Measurements from ENCODE around the gene S100A8. TPM values are rescaled to one million over a fixed set of nuclear protein-coding genes. Genes with fewer than 3 reads are reported as not detected.
A peak's percentile ranks its signal among the peaks of the same experiment; 100 is the strongest.

The S100A8 gene
- polyA plus RNA-seq, 1 experiment, result not detected

DNA sequence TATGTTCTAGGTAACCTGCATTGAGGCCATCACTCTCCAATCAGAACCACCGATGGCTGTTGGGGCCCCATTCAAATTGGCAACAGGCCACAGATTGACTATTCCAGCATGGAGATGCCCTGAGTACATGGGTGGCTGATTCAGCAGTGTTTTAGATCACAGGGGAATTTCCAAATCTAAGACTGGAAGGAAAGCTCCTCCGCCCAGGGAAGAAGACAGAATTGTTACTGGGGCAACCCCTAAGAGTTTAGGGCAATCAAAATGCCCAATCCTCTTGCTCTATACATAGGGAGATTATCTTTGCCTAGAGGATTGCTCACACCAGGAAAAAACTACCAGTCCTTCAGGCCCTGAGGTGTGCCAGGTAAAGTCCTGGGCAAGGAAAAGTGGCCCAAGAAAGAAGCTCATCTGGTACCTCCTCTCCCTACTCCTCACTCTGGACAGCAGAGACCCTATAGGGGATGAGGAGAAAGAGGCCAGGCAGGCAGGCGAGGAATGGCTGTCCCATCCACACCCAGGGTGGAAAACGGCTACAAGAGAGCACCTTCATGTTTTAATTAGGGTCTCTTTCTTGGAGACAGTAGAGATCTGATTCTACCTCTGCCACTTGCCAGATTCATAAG, 5.8 kb downstream of the S100A8 start:
- peaks cover 3% of the 10 kb centered on the region; the same call in 1 of the 2 replicates for H3K9me3 ChIP-seq (ENCODE audit: control insufficient read depth, insufficient read depth, low read length)
- CTCF ChIA-PET, result no interaction called here
- peaks cover 8% of the 10 kb centered on the region for H3K27me3 ChIP-seq (ENCODE audit: control insufficient read depth, insufficient read depth, low read length)
- TF ChIP-seq, protein P1, sequence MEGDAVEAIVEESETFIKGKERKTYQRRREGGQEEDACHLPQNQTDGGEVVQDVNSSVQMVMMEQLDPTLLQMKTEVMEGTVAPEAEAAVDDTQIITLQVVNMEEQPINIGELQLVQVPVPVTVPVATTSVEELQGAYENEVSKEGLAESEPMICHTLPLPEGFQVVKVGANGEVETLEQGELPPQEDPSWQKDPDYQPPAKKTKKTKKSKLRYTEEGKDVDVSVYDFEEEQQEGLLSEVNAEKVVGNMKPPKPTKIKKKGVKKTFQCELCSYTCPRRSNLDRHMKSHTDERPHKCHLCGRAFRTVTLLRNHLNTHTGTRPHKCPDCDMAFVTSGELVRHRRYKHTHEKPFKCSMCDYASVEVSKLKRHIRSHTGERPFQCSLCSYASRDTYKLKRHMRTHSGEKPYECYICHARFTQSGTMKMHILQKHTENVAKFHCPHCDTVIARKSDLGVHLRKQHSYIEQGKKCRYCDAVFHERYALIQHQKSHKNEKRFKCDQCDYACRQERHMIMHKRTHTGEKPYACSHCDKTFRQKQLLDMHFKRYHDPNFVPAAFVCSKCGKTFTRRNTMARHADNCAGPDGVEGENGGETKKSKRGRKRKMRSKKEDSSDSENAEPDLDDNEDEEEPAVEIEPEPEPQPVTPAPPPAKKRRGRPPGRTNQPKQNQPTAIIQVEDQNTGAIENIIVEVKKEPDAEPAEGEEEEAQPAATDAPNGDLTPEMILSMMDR (IDR thresholded peaks at IDR 0.05; ENCODE audit: low read depth, low read length), result no peak
- POLR2A ChIA-PET, result no interaction called here
- H3K27ac ChIP-seq (ENCODE audit: low read depth, low read length), result no peak overlapping the region
- H3K4me3 ChIP-seq (ENCODE audit: low read depth, low read length), result no peak overlapping the region
- DNase-seq (ENCODE audit: low read depth, low spot score), result no peak

DNA sequence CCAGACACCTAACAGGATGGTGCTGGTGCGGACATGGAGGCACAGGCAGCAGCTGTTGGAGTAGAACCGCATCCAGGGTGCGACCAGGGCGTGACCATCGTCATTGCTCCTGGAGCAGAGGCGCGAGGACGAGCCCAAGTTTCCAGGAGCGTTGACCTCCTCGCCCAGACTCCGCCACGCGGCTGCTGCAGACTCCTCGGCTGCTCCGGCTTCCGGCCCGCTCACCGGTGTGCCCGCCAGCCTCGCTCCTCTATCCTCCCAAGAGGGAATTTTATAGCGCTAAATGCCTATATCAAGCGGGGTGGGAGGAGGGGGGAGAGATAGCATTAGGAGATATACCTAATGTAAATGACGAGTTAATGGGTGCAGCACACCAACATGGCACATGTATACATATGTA, 10.2 kb downstream of the S100A8 start:
- no peak overlapping the region for H3K27ac ChIP-seq (ENCODE audit: low read depth, low read length)
- no peak overlapping the region for H3K4me3 ChIP-seq (ENCODE audit: low read depth, low read length)
- TF ChIP-seq, protein P1 (IDR thresholded peaks at IDR 0.05; ENCODE audit: low read depth, low read length), result no peak
- ChIA-PET CTCF (no interaction called here), POLR2A (no interaction called here)
- peaks cover 3% of the 10 kb centered on the region; the same call in 1 of the 2 replicates for H3K9me3 ChIP-seq (ENCODE audit: control insufficient read depth, insufficient read depth, low read length)
- no peak for DNase-seq (ENCODE audit: low read depth, low spot score)
- H3K27me3 ChIP-seq (ENCODE audit: control insufficient read depth, insufficient read depth, low read length), result no peaks in the 10 kb centered on the region

DNA sequence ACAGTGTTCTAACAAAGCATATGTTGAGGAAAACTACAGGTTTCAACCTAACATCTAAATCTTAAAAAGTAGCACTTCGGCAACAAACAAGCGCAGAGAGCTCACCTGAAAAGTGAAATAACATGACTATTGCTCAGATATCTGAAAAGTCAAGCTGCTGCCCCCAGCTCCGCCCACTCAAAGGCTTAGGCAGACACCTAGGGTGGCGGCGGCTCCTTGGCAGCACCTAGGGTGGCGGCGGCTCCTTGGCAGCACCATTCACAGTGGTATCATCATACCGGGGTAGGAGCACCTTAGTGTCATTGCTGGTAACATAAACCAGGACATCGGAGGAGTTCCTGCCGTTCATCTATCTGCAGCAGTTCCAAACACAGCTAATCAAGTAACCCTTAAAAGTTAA, 11.3 kb downstream of the S100A8 start:
- H3K4me3 ChIP-seq (ENCODE audit: low read depth, low read length), result no peak overlapping the region
- peaks cover 3% of the 10 kb centered on the region; the same call in 1 of the 2 replicates for H3K9me3 ChIP-seq (ENCODE audit: control insufficient read depth, insufficient read depth, low read length)
- DNase-seq (ENCODE audit: low read depth, low spot score), result no peak
- H3K27ac ChIP-seq (ENCODE audit: low read depth, low read length), result no peak overlapping the region
- TF ChIP-seq, protein P1 (IDR thresholded peaks at IDR 0.05; ENCODE audit: low read depth, low read length), result no peak
- POLR2A ChIA-PET, result no interaction called here
- no peaks in the 10 kb centered on the region for H3K27me3 ChIP-seq (ENCODE audit: control insufficient read depth, insufficient read depth, low read length)
- CTCF ChIA-PET, result no interaction called here

DNA sequence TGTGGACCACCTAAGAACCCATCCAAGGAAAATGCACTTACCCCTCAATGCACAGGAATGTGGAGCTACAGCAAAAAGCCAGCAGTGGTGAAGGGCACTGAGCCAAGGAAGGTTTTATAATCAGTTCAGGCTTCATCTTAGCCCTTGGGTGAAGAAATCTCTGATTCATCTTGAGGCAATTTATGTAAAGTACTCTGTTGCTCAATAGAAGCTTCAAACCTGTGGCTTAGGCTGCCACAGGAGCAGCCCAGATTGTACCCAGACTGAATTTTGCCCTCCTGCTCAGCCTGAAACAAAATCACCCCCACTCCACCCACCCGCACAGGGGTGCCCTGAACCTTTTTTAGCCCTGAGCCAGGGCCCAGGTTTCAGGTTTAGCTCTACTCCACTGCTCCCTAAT, 15.4 kb downstream of the S100A8 start, which contains the start of gene S100A12:
Gene S100A12 (minus strand): TSS at position 111 of the 400 bp plus-strand sequence. CDS start 1,029 bp downstream, outside the sequence.
- ChIA-PET CTCF (interaction anchor here (0.6 to 1.0 kb wide), 2 partner anchors 22 to 153 kb away, joined by 3 read pairs; no protein-coding TSS in a partner anchor), POLR2A (no interaction called here)
- TF ChIP-seq, protein P1 (IDR thresholded peaks at IDR 0.05; ENCODE audit: low read depth, low read length), result no peak

DNA sequence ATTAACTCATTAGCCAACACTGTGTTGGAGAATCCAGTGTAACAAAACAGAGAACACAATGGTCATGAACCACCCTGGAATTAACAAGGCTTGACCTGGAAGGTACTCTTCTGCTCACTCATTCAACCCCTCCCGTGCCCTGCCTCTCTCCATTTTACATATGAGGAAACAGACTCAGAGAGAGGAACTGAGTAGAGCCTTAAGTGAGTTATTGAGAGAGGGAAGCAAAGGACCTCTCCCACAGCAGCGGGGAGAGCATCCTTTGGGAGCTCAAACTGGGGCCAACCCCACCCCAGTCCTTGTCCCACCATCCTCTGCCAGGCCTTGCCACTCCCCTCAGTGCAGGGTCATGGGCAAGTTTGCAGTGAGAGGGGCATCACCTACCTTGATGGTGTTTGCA, 16.8 kb downstream of the S100A8 start:
- Histone ChIP-seq H3K9me3 (ENCODE audit: control insufficient read depth, insufficient read depth, low read length) (no peaks in the 10 kb centered on the region), H3K27me3 (ENCODE audit: control insufficient read depth, insufficient read depth, low read length) (no peaks in the 10 kb centered on the region), H3K27ac (ENCODE audit: low read depth, low read length) (no peak overlapping the region), H3K4me3 (ENCODE audit: low read depth, low read length) (no peak overlapping the region)
- ChIA-PET CTCF (no interaction called here), POLR2A (no interaction called here)
- DNase-seq (ENCODE audit: low read depth, low spot score), result no peak
- TF ChIP-seq, protein P1 (IDR thresholded peaks at IDR 0.05; ENCODE audit: low read depth, low read length), result no peak

More for the DNA sequence above, 15.4 kb downstream of the S100A8 start, which contains the start of gene S100A12:
- no peak within 1 kb of the TSS for H3K27ac ChIP-seq (ENCODE audit: low read depth, low read length)
- H3K9me3 ChIP-seq (ENCODE audit: control insufficient read depth, insufficient read depth, low read length), result peaks cover under 1% of the 10 kb centered on the region; the same call in 1 of the 2 replicates
- no peak within 1 kb of the TSS for H3K4me3 ChIP-seq (ENCODE audit: low read depth, low read length)
- DNase-seq (ENCODE audit: low read depth, low spot score), result peak; percentile 29
- no peaks in the 10 kb centered on the region for H3K27me3 ChIP-seq (ENCODE audit: control insufficient read depth, insufficient read depth, low read length)
